ENCODE measurements around the gene CPZ.

The CPZ gene

DNA sequence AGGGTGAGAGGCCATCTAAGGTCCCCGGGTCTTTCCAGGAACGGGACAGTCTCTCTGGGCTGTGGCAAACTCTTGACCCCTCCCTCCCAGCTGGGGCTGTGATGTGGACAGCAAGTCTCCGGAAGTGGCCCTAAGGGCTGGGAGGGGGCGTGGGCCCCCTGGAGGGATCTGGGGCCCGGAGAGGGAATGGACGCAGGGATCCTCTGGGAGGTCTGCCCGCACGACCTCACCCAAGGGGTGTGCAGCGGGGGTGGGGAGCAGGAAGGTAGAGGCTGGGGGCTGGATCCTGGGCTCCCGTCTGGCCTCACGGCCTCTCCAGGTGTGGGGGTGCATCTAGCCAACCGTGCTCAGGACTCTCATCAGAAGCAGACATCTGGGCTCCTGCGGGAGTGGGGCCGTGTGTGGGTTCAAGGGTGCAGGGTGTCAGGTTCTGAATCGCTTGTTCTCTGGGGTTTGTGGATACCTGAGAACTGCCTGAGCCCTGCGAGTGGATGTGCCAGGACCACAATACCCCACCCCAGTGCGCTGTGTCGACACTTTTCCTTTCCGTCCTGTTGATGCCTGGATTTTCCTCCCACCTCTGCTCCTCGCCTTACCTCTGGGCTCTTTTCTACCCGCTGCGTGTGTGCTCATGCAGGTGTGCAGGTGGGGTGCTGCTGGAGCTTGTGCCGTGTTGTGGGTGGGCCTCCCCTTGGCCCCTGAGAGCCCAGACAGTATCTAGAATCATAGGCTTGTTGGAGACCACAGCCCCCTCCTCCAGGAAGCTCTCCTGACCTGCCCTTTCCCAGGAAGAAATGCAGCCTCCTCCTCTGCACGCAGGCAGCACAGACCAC lies 915 bp downstream of the CPZ start:
- in situ Hi-C loops (cut with MboI; ENCODE audit: low sequenced_read_pairs) = no loop called here

DNA sequence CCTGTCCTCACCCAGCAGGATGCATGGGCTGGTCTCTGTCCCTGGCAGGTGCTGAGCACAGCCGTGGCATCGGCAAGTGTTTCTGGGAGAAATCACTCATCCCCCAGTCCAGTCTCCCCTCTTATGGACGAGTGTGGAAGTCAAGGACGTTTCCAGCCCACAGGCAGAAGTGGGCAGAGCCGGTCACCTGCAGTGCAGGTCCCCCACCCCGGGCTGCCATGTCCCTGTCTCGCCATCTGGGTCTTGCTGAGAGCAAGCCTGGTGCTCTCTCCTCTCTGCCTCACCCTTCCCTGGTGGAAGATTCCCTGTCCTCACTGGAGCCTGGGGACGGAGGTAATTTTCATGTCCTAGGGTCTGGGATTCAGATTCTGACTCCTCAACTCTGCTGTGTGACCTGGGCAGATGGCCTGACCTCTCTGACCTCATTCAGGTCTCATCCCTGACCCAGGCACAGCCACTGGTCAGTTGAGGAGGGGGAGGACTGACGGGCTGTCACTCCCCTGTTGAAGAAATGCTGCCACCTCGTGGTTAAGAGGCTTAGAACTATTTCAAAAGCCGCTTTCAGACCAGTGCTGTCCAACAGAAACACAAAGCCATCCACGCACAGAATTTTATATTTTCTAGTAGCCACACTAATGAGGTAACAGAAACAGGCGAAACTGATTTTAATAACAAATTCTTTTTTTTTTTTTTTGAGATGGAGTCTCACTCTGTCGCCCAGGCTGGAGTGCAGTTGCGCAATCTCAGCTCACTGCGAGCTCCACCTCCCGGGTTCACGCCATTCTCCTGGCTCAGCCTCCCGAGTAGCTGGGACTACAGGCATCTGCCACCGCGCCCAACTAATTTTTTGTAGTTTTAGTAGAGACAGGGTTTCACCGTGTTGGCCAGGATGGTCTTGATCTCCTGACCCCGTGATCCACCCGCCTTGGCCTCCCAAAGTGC lies 1.8 kb downstream of the CPZ start:
- in situ Hi-C loops (cut with MboI; ENCODE audit: low sequenced_read_pairs) = no loop called here

DNA sequence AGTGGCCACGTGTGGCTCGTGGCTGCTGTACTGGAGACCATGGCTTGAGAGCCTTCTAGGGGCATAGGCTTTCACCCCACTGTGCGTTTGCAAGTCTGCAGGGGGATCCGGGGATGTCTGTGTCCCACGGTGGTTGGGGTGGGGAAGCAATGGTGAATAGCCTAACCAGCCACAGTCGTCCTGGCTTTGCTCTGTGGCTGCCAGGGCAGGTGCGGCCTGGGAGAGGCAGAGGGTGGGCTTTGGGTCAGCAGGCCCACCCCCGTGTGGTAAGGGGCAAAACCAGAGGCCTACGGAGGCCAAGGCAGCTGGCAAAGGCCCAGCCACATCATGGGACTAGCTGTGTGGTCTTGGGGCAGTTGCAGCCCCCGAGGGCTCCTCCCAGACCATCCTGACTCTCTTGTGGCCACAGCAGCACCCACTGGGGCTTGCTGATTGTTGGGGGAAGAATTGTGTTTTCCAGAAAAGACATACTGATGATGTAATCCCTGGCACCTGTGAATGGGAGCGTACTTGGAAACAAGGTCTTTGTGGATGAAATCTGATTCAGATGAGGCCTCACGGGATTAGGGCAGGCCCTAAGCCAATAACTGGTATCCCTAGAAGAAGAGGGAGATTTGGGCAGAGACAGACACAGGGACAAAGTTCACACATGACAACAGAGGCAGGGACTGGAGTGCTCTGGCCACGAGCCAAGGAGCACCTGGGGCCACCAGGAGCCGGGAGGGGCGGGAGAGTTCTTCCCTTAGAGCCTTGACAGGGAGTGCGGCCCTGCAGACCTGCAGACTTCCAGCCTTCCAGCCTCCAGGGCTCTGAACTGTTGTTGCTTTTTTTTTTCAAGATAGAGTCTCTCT lies 2.9 kb downstream of the CPZ start:
- in situ Hi-C loops (cut with MboI; ENCODE audit: low sequenced_read_pairs) = no loop called here

DNA sequence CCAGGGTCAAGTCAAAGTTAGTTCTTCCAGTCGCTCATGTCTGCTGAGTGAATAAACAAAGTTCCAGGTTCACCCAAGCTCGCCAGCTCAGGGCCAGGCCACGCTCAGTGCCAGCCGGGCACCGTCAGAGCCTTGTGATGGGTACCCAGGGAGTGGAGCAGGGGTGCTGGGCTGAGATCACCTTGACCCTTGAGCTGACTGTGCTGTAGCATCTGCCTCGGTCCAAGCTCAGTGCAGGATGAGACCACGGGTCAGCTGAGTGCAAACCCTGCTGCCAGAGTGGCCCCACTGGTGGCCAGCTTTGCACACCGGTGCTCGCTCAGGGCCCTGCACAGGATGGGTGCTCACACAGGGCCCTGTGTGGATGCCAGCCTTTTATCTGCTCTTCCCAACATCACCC lies 4.3 kb downstream of the CPZ start:
- in situ Hi-C loops (cut with MboI; ENCODE audit: low sequenced_read_pairs) = no loop called here

DNA sequence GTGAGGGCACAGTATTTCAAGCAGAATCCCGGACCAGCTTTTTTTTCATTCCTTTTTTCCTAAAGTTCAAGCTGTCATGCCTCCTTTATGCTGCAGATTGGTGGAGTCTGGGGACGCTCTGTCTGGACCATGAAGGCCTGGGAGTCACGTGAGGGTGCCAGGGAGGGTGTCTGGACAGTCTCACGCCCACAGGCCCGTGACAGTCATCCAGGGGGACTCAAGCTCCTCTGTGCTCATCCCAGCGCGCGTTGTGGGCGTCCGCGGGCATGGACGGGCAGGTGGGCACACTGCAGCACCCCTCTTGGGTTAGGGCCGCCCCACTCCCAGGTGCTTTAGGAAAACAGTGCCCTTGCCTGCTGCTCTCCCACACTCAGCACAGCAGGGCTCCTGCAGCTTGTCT lies 4.8 kb downstream of the CPZ start:
- in situ Hi-C loops (cut with MboI; ENCODE audit: low sequenced_read_pairs) = no loop called here

DNA sequence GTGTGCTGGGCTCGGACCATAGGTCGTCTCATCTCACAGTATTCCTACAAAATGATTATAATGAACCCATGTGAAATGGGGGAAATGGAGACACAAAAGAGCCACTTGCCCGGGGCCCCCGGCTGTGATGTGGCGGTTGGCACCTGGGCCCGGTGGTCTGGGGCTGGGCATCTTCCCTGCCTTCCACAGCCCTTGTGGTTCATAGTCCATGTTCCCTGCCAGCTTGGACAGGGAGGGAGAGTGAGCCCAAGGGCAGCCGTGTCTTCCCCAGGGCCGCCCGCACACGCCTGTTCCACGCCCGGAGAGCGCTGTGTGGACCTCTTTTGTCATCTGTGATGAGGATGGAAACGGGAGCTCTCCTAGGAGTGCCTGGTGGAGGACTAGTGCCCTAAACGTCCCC lies 5.2 kb downstream of the CPZ start:
- in situ Hi-C loops (cut with MboI; ENCODE audit: low sequenced_read_pairs) = no loop called here

DNA sequence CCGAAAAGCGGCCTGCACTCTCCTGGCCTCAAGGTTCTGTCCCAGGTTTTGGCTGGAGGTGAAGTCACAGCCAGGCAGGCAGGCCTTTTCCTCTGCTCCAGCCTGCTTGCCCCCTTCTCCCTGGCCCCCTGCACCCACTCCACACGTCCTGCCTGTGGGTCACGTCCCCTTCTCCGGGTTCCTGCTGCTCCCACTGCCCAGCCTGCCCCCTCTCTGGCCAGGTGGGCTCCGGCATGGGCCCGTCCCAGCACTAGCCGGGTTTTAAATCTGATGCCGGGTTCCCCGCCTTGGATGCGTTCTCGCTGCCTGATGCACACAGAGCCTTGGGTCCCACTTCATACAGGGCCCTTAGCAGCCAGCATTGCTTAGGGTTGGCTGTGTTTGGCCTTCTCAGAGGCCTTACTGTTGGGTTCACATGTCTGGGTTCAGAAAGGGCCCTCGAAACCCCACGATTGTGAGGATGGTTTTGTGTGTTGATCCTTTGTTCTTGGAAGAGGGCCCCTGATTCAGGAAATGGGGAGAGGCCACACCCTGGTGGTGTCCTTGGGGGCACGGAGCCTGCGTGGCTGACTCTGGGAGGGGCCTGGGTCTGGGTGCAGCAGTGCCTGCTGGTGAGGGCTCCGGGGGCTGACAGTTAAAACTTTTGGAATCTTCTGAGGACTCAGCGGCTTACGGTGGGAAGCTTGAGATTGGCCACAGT lies 6.0 kb downstream of the CPZ start:
- in situ Hi-C loops (cut with MboI; ENCODE audit: low sequenced_read_pairs) = no loop called here

DNA sequence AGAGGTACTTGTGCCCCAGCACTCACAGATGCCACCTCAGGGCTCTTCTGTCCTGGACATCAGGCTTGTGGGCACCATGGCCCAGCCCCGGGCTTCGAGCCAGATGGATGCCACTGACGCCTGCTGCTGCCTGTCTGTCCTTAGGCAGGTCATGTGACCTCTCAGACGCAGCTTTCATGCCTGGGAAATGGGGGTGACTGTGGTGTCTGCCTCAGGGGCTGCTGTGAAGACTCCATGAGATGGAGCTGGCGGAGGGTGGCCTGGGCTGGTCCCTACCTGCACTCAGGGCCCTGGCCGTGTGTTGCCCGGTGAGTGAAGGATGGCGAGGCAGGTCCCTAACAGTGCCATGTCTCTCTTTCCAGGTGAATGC lies 6.5 kb downstream of the CPZ start:
- in situ Hi-C loops (cut with MboI; ENCODE audit: low sequenced_read_pairs) = no loop called here

DNA sequence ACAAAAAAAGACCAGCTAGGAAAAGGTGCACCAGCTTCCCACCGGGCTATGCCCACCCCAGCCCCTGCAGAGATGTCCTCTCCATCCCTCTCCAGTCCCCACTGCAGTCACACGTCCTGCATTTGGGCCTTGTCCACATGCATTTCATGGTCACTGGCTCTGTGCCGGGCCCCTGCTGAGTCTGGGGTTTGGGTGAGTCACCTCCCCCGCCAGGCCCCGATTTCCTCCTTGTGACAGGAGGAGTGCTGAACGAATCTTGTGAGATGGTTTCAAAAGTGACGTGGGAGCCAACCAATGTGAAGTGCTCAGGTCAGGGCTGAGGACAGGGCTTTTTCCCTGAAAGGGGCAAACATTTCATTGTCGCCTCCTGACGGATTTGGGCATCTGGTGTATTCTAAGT lies 7.1 kb downstream of the CPZ start:
- in situ Hi-C loops (cut with MboI; ENCODE audit: low sequenced_read_pairs) = no loop called here

DNA sequence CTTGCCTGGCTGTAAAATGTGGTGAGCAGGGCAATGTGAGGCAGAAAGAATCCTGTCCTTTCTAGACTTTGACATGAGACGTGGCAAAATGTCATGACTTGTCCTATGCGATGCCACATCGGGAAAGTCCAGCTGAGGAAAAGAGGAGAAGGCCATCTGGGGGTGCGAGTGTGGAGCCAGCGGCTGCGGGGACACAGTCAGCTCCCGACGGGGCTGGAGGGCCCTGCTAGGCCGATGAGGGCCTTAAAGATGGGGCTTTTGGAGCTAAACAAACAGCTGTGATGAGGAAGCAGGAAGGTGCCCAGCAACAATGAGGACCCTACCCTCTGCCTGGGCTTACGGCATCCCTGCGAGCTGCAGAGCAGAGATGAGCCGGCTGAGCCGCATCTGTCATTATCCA lies 7.7 kb downstream of the CPZ start:
- in situ Hi-C loops (cut with MboI; ENCODE audit: low sequenced_read_pairs) = no loop called here

DNA sequence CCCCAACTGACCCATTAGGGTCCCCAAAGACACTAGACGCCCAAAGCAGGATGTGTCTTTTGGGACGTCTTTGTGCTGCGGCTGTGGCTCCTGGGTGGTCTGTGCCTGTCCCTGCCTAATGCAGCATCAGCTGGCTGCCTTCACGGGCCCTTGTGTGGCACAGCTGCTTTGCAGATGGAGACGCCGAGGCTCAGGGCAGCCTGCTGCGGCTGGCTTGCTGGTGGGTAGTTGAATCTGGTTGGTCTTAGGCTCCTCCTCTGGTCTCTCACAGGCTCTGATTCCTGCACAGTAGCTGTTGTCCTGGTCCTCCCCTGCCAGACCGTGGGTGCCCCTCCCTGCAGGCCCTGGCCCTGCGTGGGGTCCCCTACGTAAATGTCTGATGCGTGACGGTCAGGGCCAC lies 8.1 kb downstream of the CPZ start:
- in situ Hi-C loops (cut with MboI; ENCODE audit: low sequenced_read_pairs) = no loop called here

DNA sequence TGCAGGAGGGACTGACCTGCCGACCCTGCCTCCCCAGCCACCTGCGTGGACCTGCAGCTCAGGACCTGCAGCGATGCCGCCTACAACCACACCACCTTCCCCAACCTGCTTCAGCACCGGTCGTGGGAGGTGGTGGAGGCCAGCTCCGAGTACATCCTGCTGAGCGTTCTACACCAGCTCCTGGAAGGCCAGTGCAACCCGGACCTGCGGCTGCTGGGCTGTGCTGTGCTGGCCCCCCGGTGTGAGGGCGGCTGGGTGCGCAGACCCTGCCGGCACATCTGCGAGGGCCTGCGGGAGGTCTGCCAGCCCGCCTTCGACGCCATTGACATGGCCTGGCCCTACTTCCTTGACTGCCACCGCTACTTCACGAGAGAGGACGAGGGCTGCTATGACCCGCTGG lies 8.5 kb downstream of the CPZ start:
- in situ Hi-C loops (cut with MboI; ENCODE audit: low sequenced_read_pairs) = no loop called here

DNA sequence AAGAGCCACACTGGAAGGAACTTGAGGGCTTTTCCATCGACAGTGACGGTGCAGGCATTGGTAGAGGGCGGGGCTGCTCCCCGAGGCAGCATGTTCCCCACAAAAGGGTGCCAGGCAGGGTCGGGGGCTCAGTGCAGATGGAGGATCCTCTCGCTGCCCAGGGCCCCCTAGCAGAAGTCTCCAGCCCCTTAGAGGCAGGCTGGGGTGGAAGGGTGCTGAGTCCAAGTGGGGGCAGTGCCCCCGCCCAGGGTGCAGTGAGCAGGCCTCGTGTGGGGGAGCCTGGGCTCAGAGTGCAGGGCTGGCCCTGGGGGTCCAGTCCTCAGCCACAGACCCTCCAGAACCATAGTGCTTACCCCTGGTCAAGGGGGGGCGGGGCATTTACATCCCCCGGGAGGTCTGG lies 9.0 kb downstream of the CPZ start:
- in situ Hi-C loops (cut with MboI; ENCODE audit: low sequenced_read_pairs) = no loop called here

DNA sequence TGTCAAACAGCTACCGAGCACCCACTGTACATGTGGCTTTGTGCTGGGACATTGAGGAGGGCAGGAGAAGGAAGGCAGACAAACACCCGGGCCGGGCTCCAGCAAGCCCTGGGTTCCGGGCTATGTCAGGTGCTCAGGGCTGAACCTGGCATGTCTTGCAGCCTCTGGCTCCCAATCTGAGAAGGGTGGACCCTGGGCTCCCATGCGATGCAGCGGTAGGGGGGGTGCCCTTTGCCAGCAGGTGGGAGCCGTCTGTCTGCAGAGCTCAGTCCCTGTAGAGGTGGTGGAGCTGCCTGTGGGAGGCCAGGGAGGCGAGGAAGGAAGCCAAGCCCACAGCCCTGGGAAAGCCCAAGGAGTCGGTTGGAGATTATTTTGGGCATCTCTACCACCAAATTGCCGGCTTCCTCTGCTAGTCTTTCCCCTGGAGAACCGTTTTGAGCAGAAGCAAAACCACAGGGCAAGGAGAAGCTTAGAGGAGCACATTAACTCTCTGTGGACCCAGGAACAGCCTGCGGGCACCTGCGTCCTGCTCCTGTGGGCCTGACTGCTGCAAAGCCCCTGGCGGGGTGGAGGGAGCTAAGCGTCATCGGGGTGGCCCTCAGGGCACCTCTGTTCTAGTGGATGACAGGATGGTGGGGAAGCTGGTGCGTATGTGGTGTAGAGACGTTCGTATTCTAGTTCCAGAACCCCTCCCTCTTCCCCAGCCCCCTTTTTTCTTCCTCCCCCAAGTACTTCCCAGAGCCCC lies 10.3 kb downstream of the CPZ start:
- in situ Hi-C loops (cut with MboI; ENCODE audit: low sequenced_read_pairs) = no loop called here

DNA sequence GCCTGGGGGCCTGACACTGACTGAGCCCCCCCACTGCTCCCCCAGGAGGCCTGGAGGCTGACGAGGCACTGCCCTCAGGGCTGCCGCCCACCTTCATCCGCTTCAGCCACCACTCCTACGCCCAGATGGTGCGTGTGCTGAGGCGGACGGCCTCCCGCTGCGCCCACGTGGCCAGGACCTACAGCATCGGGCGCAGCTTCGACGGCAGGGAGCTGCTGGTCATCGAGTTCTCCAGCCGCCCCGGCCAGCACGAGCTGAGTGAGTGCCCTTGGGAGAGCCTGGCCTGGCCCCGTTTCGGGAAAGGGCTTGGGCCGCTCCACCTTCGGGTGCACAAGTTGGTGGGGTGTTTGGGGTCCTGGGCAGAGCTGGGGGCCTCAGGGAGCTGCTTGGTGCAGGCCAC lies 11.4 kb downstream of the CPZ start:
- in situ Hi-C loops (cut with MboI; ENCODE audit: low sequenced_read_pairs) = no loop called here

DNA sequence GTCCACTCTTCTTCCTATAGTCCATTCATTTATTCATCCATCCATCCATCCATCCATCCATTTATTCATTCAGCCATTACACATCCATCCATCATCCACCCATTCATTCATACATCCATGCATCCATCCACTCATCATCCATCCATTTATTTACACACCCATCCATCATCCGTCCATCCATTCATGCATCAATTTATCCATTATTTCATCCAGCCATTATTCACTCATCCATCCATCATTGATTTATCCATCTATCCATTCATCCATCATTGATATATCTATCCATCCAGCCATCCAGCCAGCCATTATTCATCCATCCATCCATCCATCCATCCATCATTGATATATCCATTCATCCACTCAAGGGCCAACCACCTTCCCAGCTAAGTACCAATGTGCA lies 12.7 kb downstream of the CPZ start:
- in situ Hi-C loops (cut with MboI; ENCODE audit: low sequenced_read_pairs) = no loop called here

DNA sequence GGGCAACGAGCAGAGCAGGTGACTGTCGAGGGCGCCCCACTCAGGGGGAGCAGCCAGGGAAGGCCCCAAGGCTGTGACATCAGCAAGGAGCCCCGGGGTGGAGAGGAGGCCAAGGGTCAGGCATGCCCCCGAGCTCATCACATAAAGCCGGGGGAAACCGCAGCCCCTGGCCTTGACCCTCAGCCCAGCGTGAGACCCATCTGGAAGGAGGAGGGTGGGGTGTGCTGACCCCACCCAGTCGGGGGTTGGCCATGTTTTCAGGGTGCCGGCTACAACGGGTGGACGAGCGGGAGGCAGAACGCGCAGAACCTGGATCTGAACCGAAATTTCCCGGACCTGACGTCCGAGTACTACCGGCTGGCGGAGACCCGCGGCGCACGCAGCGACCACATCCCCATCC lies 13.9 kb downstream of the CPZ start:
- in situ Hi-C loops (cut with MboI; ENCODE audit: low sequenced_read_pairs) = no loop called here

DNA sequence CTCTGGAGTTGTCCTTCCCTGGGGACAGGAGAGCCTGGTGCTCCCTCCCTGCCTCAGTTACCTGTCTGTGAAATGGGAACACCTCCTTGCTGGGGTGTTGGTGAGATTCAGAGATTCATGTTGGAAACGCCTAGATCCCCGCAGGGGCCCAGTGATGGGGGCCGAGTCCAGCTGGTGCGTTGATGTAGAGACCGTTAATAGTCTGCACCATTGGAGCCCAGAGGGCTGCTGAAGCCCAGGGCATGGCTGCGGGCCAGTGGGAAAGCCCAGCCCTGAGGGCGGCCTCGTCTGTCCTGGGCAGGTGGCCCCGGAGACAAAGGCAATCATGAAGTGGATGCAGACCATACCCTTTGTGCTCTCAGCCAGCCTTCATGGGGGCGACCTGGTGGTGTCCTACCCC lies 14.4 kb downstream of the CPZ start:
- in situ Hi-C loops (cut with MboI; ENCODE audit: low sequenced_read_pairs) = no loop called here

DNA sequence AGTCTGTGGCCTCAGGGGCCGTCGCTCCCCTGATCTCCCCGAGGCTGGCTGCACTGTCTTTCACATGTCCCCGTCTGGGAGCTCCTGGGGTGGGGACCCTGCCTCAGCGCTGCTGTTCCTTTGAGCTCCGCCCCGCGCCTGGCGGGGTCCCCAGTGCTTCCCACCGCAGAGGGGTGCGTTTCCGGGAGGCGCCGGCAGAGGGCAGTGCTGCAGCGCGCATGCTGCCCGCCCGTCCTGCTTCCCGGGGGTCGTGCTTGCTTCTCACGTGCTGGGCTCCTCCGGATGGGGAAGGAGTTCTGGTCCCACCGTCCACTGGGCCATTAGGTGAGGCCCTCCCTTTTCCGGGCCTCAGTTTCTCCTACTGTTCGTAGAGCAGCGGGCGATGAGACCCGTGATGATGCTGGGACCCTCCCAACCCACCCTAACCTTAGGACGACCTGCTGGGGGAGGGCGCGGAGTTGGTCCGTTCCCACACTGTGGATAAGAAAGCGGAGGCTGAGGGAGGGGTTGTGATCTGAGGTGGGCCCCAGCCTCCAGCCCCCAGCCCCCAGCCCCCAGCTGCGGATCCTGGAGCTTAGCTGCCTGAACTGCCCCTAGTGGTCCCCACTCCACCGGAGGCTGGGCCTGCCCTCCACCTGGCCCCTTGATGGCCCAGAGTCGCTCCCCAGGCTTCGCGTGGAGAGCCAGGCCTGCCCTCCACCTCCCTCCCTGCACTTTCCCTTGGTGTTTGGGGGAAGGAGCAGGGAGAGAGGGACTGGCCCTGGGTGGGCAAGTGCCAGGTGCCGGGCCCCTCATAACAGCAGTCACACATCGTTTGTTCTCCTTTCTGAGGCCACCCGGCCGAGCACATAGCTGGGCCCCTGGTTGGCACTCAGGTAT lies 15.3 kb downstream of the CPZ start:
- in situ Hi-C loops (cut with MboI; ENCODE audit: low sequenced_read_pairs) = no loop called here

All from HL-60/S4 treated with retinoic acid at 250 ng/mL for 4 days and 3 days (cell line).